ENCODE results near the gene ADPRM. TPM values are rescaled to one million over a fixed set of nuclear protein-coding genes. Genes with fewer than 3 reads are reported as not detected.

The ADPRM gene
- total and polyA plus RNA-seq, 4 donors = 3.7 to 10.8 (median 6.7) TPM

- Histone ChIP-seq H3K9me3 (ENCODE audit: control insufficient read depth in 4 of 4, low read length in 3 of 4) (no peaks in the 10 kb centered on the region), H3K9ac (ENCODE audit: low read depth in 1 of 2, low read length in 2 of 2) (peak overlapping the region; percentile 89 to 98), H3K4me3 (ENCODE audit: low read depth in 1 of 3, low read length in 3 of 3) (peak overlapping the region; percentile 81 to 95 (median 87)), H3K4me1 (ENCODE audit: control insufficient read depth in 4 of 4, insufficient read depth in 4 of 4, low read length in 3 of 4) (peaks cover 7 to 23% (median 12%) of the 10 kb centered on the region in 4 donors), H3K27me3 (ENCODE audit: control insufficient read depth in 4 of 4, insufficient read depth in 4 of 4, low read length in 3 of 4) (no peaks in the 10 kb centered on the region), H3K27ac (ENCODE audit: low read depth in 1 of 2, low read length in 2 of 2) (peak overlapping the region; percentile 90 to 94), H3K36me3 (ENCODE audit: control insufficient read depth in 4 of 4, insufficient read depth in 3 of 4, low read depth in 1 of 4, low read length in 3 of 4) (peaks cover 0 to 13% (median 10%) of the 10 kb centered on the region in 4 donors)
- TF ChIP-seq MAX (IDR thresholded peaks at IDR 0.05) (no peak), HNF4A (conservative IDR thresholded peaks at IDR 0.05) (peak in 1 of 2 donors; percentile 14), YY1 (IDR thresholded peaks at IDR 0.05) (peak; percentile 19)
- 4% methylated on average over 18 of the region's 18 CpGs for WGBS
- no peak for DNase-seq (ENCODE audit: low spot score)
Observed at GRCh38 chr17:10698096-10698818, 863 bp downstream of the ADPRM start.

GRCh38 chr17:10699856-10700255 lies 2.5 kb downstream of the ADPRM start:
- peaks cover 7 to 23% (median 12%) of the 10 kb centered on the region in 4 donors for H3K4me1 ChIP-seq (ENCODE audit: control insufficient read depth in 4 of 4, insufficient read depth in 4 of 4, low read length in 3 of 4)
- 87% methylated on average over 1 of the region's 1 CpG for WGBS
- TF ChIP-seq JUND (IDR thresholded peaks at IDR 0.05) (no peak), HNF4G (IDR thresholded peaks at IDR 0.05) (no peak), GABPA (IDR thresholded peaks at IDR 0.05 in 1 of 2, conservative IDR thresholded peaks at IDR 0.05 in 1 of 2) (no peak), NR2F2 (IDR thresholded peaks at IDR 0.05) (no peak), RAD21 (IDR thresholded peaks at IDR 0.05) (no peak), MAX (IDR thresholded peaks at IDR 0.05) (no peak), EGR1 (IDR thresholded peaks at IDR 0.05; ENCODE audit: low read depth in 2 of 2) (no peak), REST (IDR thresholded peaks at IDR 0.05) (no peak), TAF1 (conservative IDR thresholded peaks at IDR 0.05) (no peak), ATF3 (IDR thresholded peaks at IDR 0.05) (no peak), HNF4A (conservative IDR thresholded peaks at IDR 0.05) (no peak), CTCF (IDR thresholded peaks at IDR 0.05; ENCODE audit: low read depth, low read length, missing input control) (no peak), FOXA2 (IDR thresholded peaks at IDR 0.05) (no peak), FOXA1 (IDR thresholded peaks at IDR 0.05) (no peak), SP1 (IDR thresholded peaks at IDR 0.05) (no peak)

More at GRCh38 chr17:10699856-10700255, 2.5 kb downstream of the ADPRM start:
- H3K4me3 ChIP-seq (ENCODE audit: low read depth in 1 of 3, low read length in 3 of 3) = no peak overlapping the region
- H3K27ac ChIP-seq (ENCODE audit: low read depth in 1 of 2, low read length in 2 of 2) = no peak overlapping the region
- H3K9me3 ChIP-seq (ENCODE audit: control insufficient read depth in 4 of 4, low read length in 3 of 4) = no peaks in the 10 kb centered on the region
- DNase-seq (ENCODE audit: low spot score) = no peak
- peaks cover 0 to 6% (median 2%) of the 10 kb centered on the region in 4 donors for H3K36me3 ChIP-seq (ENCODE audit: control insufficient read depth in 4 of 4, insufficient read depth in 3 of 4, low read depth in 1 of 4, low read length in 3 of 4)
- H3K27me3 ChIP-seq (ENCODE audit: control insufficient read depth in 4 of 4, insufficient read depth in 4 of 4, low read length in 3 of 4) = no peaks in the 10 kb centered on the region
- H3K9ac ChIP-seq (ENCODE audit: low read depth in 1 of 2, low read length in 2 of 2) = no peak overlapping the region

All from liver (tissue), 9 donors.